ENCODE results near the gene MGRN1.

The MGRN1 gene

GRCh38 chr16:4654011-4654963 lies 29.7 kb downstream of the MGRN1 start:
- DNase-seq (ENCODE audit: low spot score): peak; percentile 76

- no peak for DNase-seq (ENCODE audit: low spot score)
Observed at GRCh38 chr16:4654964-4655590, 30.5 kb downstream of the MGRN1 start.

GRCh38 chr16:4655801-4656200 lies 31.2 kb downstream of the MGRN1 start:
- DNase-seq (ENCODE audit: low spot score): no peak

GRCh38 chr16:4656221-4656620 lies 31.6 kb downstream of the MGRN1 start:
- DNase-seq (ENCODE audit: low spot score): no peak

GRCh38 chr16:4656695-4657686 lies 32.4 kb downstream of the MGRN1 start:
- no peak for DNase-seq (ENCODE audit: low spot score)

GRCh38 chr16:4659363-4660353 lies 35.0 kb downstream of the MGRN1 start:
- no peak for DNase-seq (ENCODE audit: low spot score)

GRCh38 chr16:4660454-4661007 lies 35.9 kb downstream of the MGRN1 start:
- DNase-seq (ENCODE audit: low spot score): no peak

GRCh38 chr16:4661661-4662060 lies 37.0 kb downstream of the MGRN1 start:
- no peak for DNase-seq (ENCODE audit: low spot score)

GRCh38 chr16:4663465-4663776 lies 38.8 kb downstream of the MGRN1 start:
- no peak for DNase-seq (ENCODE audit: low spot score)

GRCh38 chr16:4663777-4664465 lies 39.3 kb downstream of the MGRN1 start:
- no peak for DNase-seq (ENCODE audit: low spot score)

- no peak for DNase-seq (ENCODE audit: low spot score)
Observed at GRCh38 chr16:4664538-4665418, 40.2 kb downstream of the MGRN1 start.

GRCh38 chr16:4666537-4667202 lies 42.0 kb downstream of the MGRN1 start:
- DNase-seq (ENCODE audit: low spot score): no peak

- DNase-seq (ENCODE audit: low spot score): no peak
Observed at GRCh38 chr16:4667203-4667963, 42.8 kb downstream of the MGRN1 start.

GRCh38 chr16:4668313-4668960 lies 43.8 kb downstream of the MGRN1 start:
- DNase-seq (ENCODE audit: low spot score): no peak

- DNase-seq (ENCODE audit: low spot score): no peak
Observed at GRCh38 chr16:4673387-4674046, 48.9 kb downstream of the MGRN1 start.

- no peak for DNase-seq (ENCODE audit: low spot score)
Observed at GRCh38 chr16:4674926-4675530, 50.4 kb downstream of the MGRN1 start.
